Measurements from ENCODE around the gene MRC1. TPM values are rescaled to one million over a fixed set of nuclear protein-coding genes. Genes with fewer than 3 reads are reported as not detected.
A peak's percentile ranks its signal among the peaks of the same experiment; 100 is the strongest.

MRC1 gene
- total and polyA plus RNA-seq, 9 of the 15 experiments (the other 6 are each of a cell fraction or from before 2014, with no cell fraction given) = 0.01 to 0.20 (median 0.03) TPM; not detected in 5

- no peaks in the 10 kb centered on the region for H3K36me3 ChIP-seq (ENCODE audit: control insufficient read depth, insufficient read depth, low read length)
- H3K9ac ChIP-seq (ENCODE audit: insufficient read depth in 1 of 2, low read depth in 2 of 2, low read length in 2 of 2) = no peak overlapping the region
- peak overlapping the region; percentile 66 for H2AFZ ChIP-seq (ENCODE audit: low read depth, low read length)
- peak overlapping the region; percentile 11; the same call in 1 of the 3 replicates for H3K27ac ChIP-seq (ENCODE audit: extremely low read depth, low read depth, low read length)
- peaks cover 12 to 17% of the 10 kb centered on the region in 2 experiments; a peak in 4 of 5 replicates for H3K4me1 ChIP-seq (replicated peaks in 1 of 2; ENCODE audit: control insufficient read depth in 2 of 2, insufficient read depth in 2 of 2, low read length in 2 of 2)
- ATAC-seq (no peak), FAIRE-seq (no peak), DNase-seq (ENCODE audit: extremely low read depth in 1 of 4, low spot score in 3 of 4) (no peak)
- ChIA-PET POLR2A (no interaction called here), CTCF (ENCODE audit: low intra/inter-chr PET ratio) (no interaction called here)
- no peak overlapping the region for H3K4me3 ChIP-seq
- 50% methylated on average over 1 of the region's 1 CpG for WGBS (ENCODE audit: insufficient coverage, low coverage, missing lambda C conversion rate)
- no TSS peak for BruUV-seq (replicated peaks)
- H3K9me3 ChIP-seq (replicated peaks; ENCODE audit: control insufficient read depth, insufficient read depth, low read depth, low read length) = no peaks in the 10 kb centered on the region
- intact Hi-C loops (cut with micrococcal nuclease) = no loop called here
- peaks cover 0 to 3% of the 10 kb centered on the region in 2 experiments; a peak in 1 of 5 replicates for H3K27me3 ChIP-seq (ENCODE audit: control insufficient read depth in 2 of 2, insufficient read depth in 2 of 2, low read length in 2 of 2)
- in situ Hi-C loops (cut with MboI) = no loop called here
- no peak overlapping the region for H3K4me2 ChIP-seq (ENCODE audit: insufficient read depth, low read length)
- H3K79me2 ChIP-seq (ENCODE audit: control insufficient read depth, insufficient read depth, low read length) = no peaks in the 10 kb centered on the region
- H4K20me1 ChIP-seq (replicated peaks; ENCODE audit: control insufficient read depth, insufficient read depth, low read length) = no peaks in the 10 kb centered on the region
- H3K9me1 ChIP-seq (ENCODE audit: control insufficient read depth, insufficient read depth, low read length) = no peaks in the 10 kb centered on the region
- TF ChIP-seq BACH1 (tag; IDR thresholded peaks at IDR 0.05) (0 out of 2 replicates have a peak, but pooled peaks have one; percentile 29), ZMIZ1 (IDR thresholded peaks at IDR 0.05; ENCODE audit: low read depth in 2 of 2, low read length in 2 of 2) (no peak), ZNF217 (CRISPR knock-in tag; IDR thresholded peaks at IDR 0.05) (no peak), ZNF830 (CRISPR knock-in tag; IDR thresholded peaks at IDR 0.05) (no peak), L3MBTL2 (IDR thresholded peaks at IDR 0.05) (peak; percentile 39; the same call in 1 of the 2 replicates), SMARCA4 (IDR thresholded peaks at IDR 0.05) (peak; percentile 57; the same call in 1 of the 2 replicates), MAFK (IDR thresholded peaks at IDR 0.05; ENCODE audit: low read length) (peak; percentile 82), GABPB2 (CRISPR knock-in tag; conservative IDR thresholded peaks at IDR 0.05) (no peak)
- TF ChIP-seq, protein P1, sequence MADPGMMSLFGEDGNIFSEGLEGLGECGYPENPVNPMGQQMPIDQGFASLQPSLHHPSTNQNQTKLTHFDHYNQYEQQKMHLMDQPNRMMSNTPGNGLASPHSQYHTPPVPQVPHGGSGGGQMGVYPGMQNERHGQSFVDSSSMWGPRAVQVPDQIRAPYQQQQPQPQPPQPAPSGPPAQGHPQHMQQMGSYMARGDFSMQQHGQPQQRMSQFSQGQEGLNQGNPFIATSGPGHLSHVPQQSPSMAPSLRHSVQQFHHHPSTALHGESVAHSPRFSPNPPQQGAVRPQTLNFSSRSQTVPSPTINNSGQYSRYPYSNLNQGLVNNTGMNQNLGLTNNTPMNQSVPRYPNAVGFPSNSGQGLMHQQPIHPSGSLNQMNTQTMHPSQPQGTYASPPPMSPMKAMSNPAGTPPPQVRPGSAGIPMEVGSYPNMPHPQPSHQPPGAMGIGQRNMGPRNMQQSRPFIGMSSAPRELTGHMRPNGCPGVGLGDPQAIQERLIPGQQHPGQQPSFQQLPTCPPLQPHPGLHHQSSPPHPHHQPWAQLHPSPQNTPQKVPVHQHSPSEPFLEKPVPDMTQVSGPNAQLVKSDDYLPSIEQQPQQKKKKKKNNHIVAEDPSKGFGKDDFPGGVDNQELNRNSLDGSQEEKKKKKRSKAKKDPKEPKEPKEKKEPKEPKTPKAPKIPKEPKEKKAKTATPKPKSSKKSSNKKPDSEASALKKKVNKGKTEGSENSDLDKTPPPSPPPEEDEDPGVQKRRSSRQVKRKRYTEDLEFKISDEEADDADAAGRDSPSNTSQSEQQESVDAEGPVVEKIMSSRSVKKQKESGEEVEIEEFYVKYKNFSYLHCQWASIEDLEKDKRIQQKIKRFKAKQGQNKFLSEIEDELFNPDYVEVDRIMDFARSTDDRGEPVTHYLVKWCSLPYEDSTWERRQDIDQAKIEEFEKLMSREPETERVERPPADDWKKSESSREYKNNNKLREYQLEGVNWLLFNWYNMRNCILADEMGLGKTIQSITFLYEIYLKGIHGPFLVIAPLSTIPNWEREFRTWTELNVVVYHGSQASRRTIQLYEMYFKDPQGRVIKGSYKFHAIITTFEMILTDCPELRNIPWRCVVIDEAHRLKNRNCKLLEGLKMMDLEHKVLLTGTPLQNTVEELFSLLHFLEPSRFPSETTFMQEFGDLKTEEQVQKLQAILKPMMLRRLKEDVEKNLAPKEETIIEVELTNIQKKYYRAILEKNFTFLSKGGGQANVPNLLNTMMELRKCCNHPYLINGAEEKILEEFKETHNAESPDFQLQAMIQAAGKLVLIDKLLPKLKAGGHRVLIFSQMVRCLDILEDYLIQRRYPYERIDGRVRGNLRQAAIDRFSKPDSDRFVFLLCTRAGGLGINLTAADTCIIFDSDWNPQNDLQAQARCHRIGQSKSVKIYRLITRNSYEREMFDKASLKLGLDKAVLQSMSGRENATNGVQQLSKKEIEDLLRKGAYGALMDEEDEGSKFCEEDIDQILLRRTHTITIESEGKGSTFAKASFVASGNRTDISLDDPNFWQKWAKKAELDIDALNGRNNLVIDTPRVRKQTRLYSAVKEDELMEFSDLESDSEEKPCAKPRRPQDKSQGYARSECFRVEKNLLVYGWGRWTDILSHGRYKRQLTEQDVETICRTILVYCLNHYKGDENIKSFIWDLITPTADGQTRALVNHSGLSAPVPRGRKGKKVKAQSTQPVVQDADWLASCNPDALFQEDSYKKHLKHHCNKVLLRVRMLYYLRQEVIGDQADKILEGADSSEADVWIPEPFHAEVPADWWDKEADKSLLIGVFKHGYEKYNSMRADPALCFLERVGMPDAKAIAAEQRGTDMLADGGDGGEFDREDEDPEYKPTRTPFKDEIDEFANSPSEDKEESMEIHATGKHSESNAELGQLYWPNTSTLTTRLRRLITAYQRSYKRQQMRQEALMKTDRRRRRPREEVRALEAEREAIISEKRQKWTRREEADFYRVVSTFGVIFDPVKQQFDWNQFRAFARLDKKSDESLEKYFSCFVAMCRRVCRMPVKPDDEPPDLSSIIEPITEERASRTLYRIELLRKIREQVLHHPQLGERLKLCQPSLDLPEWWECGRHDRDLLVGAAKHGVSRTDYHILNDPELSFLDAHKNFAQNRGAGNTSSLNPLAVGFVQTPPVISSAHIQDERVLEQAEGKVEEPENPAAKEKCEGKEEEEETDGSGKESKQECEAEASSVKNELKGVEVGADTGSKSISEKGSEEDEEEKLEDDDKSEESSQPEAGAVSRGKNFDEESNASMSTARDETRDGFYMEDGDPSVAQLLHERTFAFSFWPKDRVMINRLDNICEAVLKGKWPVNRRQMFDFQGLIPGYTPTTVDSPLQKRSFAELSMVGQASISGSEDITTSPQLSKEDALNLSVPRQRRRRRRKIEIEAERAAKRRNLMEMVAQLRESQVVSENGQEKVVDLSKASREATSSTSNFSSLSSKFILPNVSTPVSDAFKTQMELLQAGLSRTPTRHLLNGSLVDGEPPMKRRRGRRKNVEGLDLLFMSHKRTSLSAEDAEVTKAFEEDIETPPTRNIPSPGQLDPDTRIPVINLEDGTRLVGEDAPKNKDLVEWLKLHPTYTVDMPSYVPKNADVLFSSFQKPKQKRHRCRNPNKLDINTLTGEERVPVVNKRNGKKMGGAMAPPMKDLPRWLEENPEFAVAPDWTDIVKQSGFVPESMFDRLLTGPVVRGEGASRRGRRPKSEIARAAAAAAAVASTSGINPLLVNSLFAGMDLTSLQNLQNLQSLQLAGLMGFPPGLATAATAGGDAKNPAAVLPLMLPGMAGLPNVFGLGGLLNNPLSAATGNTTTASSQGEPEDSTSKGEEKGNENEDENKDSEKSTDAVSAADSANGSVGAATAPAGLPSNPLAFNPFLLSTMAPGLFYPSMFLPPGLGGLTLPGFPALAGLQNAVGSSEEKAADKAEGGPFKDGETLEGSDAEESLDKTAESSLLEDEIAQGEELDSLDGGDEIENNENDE (IDR thresholded peaks at IDR 0.05; ENCODE audit: low read depth, low read length) = no peak
These were observed 25.4 kb upstream of the MRC1 start for GRCh38 chr10:17783751-17784150.

Measured in K562 (cell line).